Keratinocyte (primary cell): ENCODE data around the gene AKAP6. TPM values are rescaled to one million over a fixed set of nuclear protein-coding genes. Genes with fewer than 3 reads are reported as not detected.

ENCODE experiments used
- DNase-seq: peaks from one replicate; pipeline ENCODE4 v3.0.0-alpha.2; 2011; ENCODE audit warnings: low read depth, missing footprints, low spot score
- FAIRE-seq: peaks from 2 replicates; lab custom pipeline; 2011; peaks lifted over from hg19 to GRCh38; lab: Jason Lieb, UNC
- H2AFZ ChIP-seq: 2 replicates; pipeline ENCODE4 v1.6.0; 2012; ENCODE audit warnings: low read length, control low read depth, inconsistent platforms; ENCODE audit not compliant: control insufficient read depth
- H3K27ac ChIP-seq: 2 replicates; pipeline ENCODE4 v1.5.1; 2011; ENCODE audit warnings: low read length; ENCODE audit not compliant: control insufficient read depth, insufficient read depth
- H3K27me3 ChIP-seq: 3 replicates; pipeline ENCODE4 v1.6.0; 2011; ENCODE audit warnings: low read length; ENCODE audit not compliant: control insufficient read depth, insufficient read depth; ENCODE audit errors: extremely low read depth
- H3K36me3 ChIP-seq, 2 experiments: 2 replicates in 1 of 2; 3 replicates in 1 of 2; pipeline ENCODE4 v1.5.1; 2011; ENCODE audit warnings: low read length in 2 of 2, mild to moderate bottlenecking in 1 of 2; ENCODE audit not compliant: control insufficient read depth in 2 of 2, insufficient read depth in 2 of 2; ENCODE audit errors: extremely low read depth in 1 of 2
- H3K4me1 ChIP-seq: 3 replicates; pipeline ENCODE4 v1.5.1; 2011; ENCODE audit warnings: low read length; ENCODE audit not compliant: control insufficient read depth, insufficient read depth; ENCODE audit errors: extremely low read depth
- H3K4me2 ChIP-seq: 3 replicates; pipeline ENCODE4 v1.6.0; 2011; ENCODE audit warnings: low read depth, low read length; ENCODE audit not compliant: control insufficient read depth, insufficient read depth; ENCODE audit errors: extremely low read depth
- H3K4me3 ChIP-seq, 3 experiments: fragments of 200-600 bp in 1 of 3; sonication (generic) in 1 of 3; 2 replicates in 2 of 3; 3 replicates in 1 of 3; pipeline ENCODE4 v1.5.1; 2011 to 2016; ENCODE audit warnings: low read length in 3 of 3, mild to moderate bottlenecking in 3 of 3, control low read depth in 2 of 3, inconsistent platforms in 1 of 3, low read depth in 1 of 3, mixed read lengths in 1 of 3, mixed run types in 1 of 3, moderate library complexity in 1 of 3; ENCODE audit not compliant: control insufficient read depth in 2 of 3, insufficient read depth in 2 of 3; ENCODE audit errors: extremely low read depth in 1 of 3
- H3K79me2 ChIP-seq: 2 replicates; pipeline ENCODE4 v1.6.0; 2012; ENCODE audit warnings: low read length; ENCODE audit not compliant: control insufficient read depth, insufficient read depth
- H3K9ac ChIP-seq: 3 replicates; pipeline ENCODE4 v1.6.0; 2011; ENCODE audit warnings: low read length; ENCODE audit not compliant: control insufficient read depth, insufficient read depth; ENCODE audit errors: extremely low read depth
- H3K9me1 ChIP-seq: 3 replicates; pipeline ENCODE4 v1.6.0; 2011; ENCODE audit warnings: low read length; ENCODE audit not compliant: control insufficient read depth, insufficient read depth; ENCODE audit errors: extremely low read depth
- H3K9me3 ChIP-seq: 2 replicates; pipeline ENCODE4 v1.5.1; 2012; ENCODE audit warnings: low read depth, low read length; ENCODE audit not compliant: control insufficient read depth
- H4K20me1 ChIP-seq: 3 replicates; pipeline ENCODE4 v1.6.0; 2011; ENCODE audit warnings: low read length; ENCODE audit not compliant: control insufficient read depth, insufficient read depth; ENCODE audit errors: extremely low read depth
- CTCF ChIP-seq, 3 experiments: IDR thresholded peaks in 1 of 3; conservative IDR thresholded peaks in 1 of 3; optimal IDR thresholded peaks in 1 of 3; 2 replicates in 2 of 3; 3 replicates in 1 of 3; pipeline versions ENCODE3 to v1.5.1; 2011; ENCODE audit warnings: low read length in 3 of 3, mild to moderate bottlenecking in 3 of 3, moderate library complexity in 2 of 3, control low read depth in 1 of 3, inconsistent platforms in 1 of 3; ENCODE audit not compliant: insufficient read depth in 2 of 3; ENCODE audit errors: extremely low read depth in 1 of 3
- EZH2 ChIP-seq: IDR thresholded peaks from one replicate; pipeline ENCODE4 v1.6.1; 2012; ENCODE audit warnings: inconsistent platforms, mild to moderate bottlenecking, low read length, moderate library complexity
- dilution Hi-C: fragments of 300-500 bp; cut with MboI; formaldehyde crosslinking; loops from one replicate; pipeline ENCODE4 v1.7.0; 2020; ENCODE audit warnings: low sequenced_read_pairs; ENCODE audit not compliant: extremely low pct_ligation_motif_present
- polyA plus RNA-seq, 5 experiments: library from polyadenylated mRNA; depleted of rRNA in 3 of 5; stranded (reverse) in 3 of 5; stranded (forward) in 1 of 5; unstranded in 1 of 5; fragments of >200 nt; gene quantifications; 1 replicate in 1 of 5; 2 replicates in 3 of 5; 3 replicates in 1 of 5; pipeline versions ENCODE4 v1.2.1 to v1.2.3, GENCODE V29; 2011 to 2012; ENCODE audit warnings: missing spikeins in 2 of 5, low read depth in 1 of 5, low replicate concordance in 1 of 5

AKAP6 gene
- polyA plus RNA-seq, 1 donor (not counting 4 experiments of a cell fraction or from before 2014, with no cell fraction given) = 2.0 TPM

- FAIRE-seq = no peak
- TF ChIP-seq CTCF (optimal IDR thresholded peaks at IDR 0.05 in 1 of 3, IDR thresholded peaks at IDR 0.05 in 1 of 3, conservative IDR thresholded peaks at IDR 0.05 in 1 of 3; ENCODE audit: extremely low read depth in 1 of 3, insufficient read depth in 2 of 3, low read length in 3 of 3) = no peak
- TF ChIP-seq EZH2 = no peak
Observed at GRCh38 chr14:32820181-32820580, 491.1 kb downstream of the AKAP6 start.

GRCh38 chr14:32820682-32821081 lies 491.6 kb downstream of the AKAP6 start:
- Histone ChIP-seq H3K9me3 (no peaks in the 10 kb centered on the region), H3K79me2 (no peaks in the 10 kb centered on the region), H3K4me3 (no peak overlapping the region), H2AFZ (no peak overlapping the region), H3K27ac (no peak overlapping the region), H3K9ac (no peak overlapping the region), H3K4me1 (no peaks in the 10 kb centered on the region), H3K4me2 (no peak overlapping the region), H3K36me3 (no peaks in the 10 kb centered on the region), H3K27me3 (no peaks in the 10 kb centered on the region), H3K9me1 (no peaks in the 10 kb centered on the region), H4K20me1 (no peaks in the 10 kb centered on the region)
- no peak for FAIRE-seq
- no peak for TF ChIP-seq EZH2
- no peak for TF ChIP-seq CTCF (optimal IDR thresholded peaks at IDR 0.05 in 1 of 3, IDR thresholded peaks at IDR 0.05 in 1 of 3, conservative IDR thresholded peaks at IDR 0.05 in 1 of 3; ENCODE audit: extremely low read depth in 1 of 3, insufficient read depth in 2 of 3, low read length in 3 of 3)
- DNase-seq = no peak
- dilution Hi-C loops = no loop called here

More at GRCh38 chr14:32820181-32820580, 491.1 kb downstream of the AKAP6 start:
- no peaks in the 10 kb centered on the region for H3K79me2 ChIP-seq
- no peaks in the 10 kb centered on the region for H3K9me3 ChIP-seq
- H2AFZ ChIP-seq = no peak overlapping the region
- dilution Hi-C loops = no loop called here
- no peak overlapping the region for H3K27ac ChIP-seq
- no peak overlapping the region for H3K4me2 ChIP-seq
- H3K9me1 ChIP-seq = no peaks in the 10 kb centered on the region
- DNase-seq = no peak
- H3K36me3 ChIP-seq = no peaks in the 10 kb centered on the region
- no peaks in the 10 kb centered on the region for H3K4me1 ChIP-seq
- no peak overlapping the region for H3K9ac ChIP-seq
- no peaks in the 10 kb centered on the region for H3K27me3 ChIP-seq
- no peak overlapping the region for H3K4me3 ChIP-seq
- H4K20me1 ChIP-seq = no peaks in the 10 kb centered on the region
